Lower lobe of right lung (tissue), 2 donors: Measurements from ENCODE around the gene EEF1A2. TPM values are rescaled to one million over a fixed set of nuclear protein-coding genes. Genes with fewer than 3 reads are reported as not detected.

Experiments
- ATAC-seq, 2 donors: fragments of 200-7000 bp; cut with Tn5 transposase; one replicate each; pipeline ENCODE4 v1.9.1; 2020 to 2022; ENCODE audit warnings: mild to moderate bottlenecking in 2 of 2, moderate library complexity in 2 of 2
- DNase-seq: peaks from one replicate; pipeline ENCODE4 v3.0.0-alpha.2; 2020
- H3K27ac ChIP-seq: fragments of 200-600 bp; one replicate; pipeline ENCODE4 v1.8.0; 2022
- H3K27me3 ChIP-seq: fragments of 200-600 bp; one replicate; pipeline ENCODE4 v1.8.0; 2022; ENCODE audit warnings: low read depth
- H3K36me3 ChIP-seq: fragments of 200-600 bp; one replicate; pipeline ENCODE4 v1.8.0; 2022; ENCODE audit warnings: mild to moderate bottlenecking
- H3K4me1 ChIP-seq: fragments of 200-600 bp; one replicate; pipeline ENCODE4 v1.8.0; 2022
- H3K4me3 ChIP-seq: fragments of 200-600 bp; one replicate; pipeline ENCODE4 v1.8.0; 2022; ENCODE audit warnings: mild to moderate bottlenecking
- H3K9me3 ChIP-seq: fragments of 200-600 bp; one replicate; pipeline ENCODE4 v1.8.0; 2022
- CTCF ChIP-seq: fragments of 200-600 bp; IDR thresholded peaks from one replicate; pipeline ENCODE4 v1.8.0; 2022; ENCODE audit warnings: antibody characterized with exemption, mild to moderate bottlenecking
- intact Hi-C: fragments of 100-400 bp; cut with DNase I; formaldehyde crosslinking; loops from one replicate; pipeline ENCODE4 v1.11.0; 2022
- total RNA-seq: library from RNA; stranded (reverse); fragmentation: NEBNext Ultra II Directional; extraction: Animal tissue kit (Norgen Biotek cat#: 25700); gene quantifications from one replicate; pipeline ENCODE4 v1.2.1, GENCODE V29; 2021
- donor health status: DM: no; HTN: yes; CAD: no; lungs with severe emphysema.

The EEF1A2 gene
- total RNA-seq, 1 donor from 2014 or later = 0.77 TPM

GRCh38 chr20:63531686-63532448 lies 33.0 kb upstream of the EEF1A2 start:
- Histone ChIP-seq H3K27ac (no peak overlapping the region), H3K27me3 (peaks cover 6% of the 10 kb centered on the region), H3K4me1 (peaks cover 22% of the 10 kb centered on the region), H3K9me3 (no peaks in the 10 kb centered on the region), H3K4me3 (no peak overlapping the region), H3K36me3 (no peaks in the 10 kb centered on the region)
- intact Hi-C loops = no loop called here
- ATAC-seq = no peak
- no peak for DNase-seq
- no peak for TF ChIP-seq CTCF

GRCh38 chr20:63530788-63531160 lies 31.9 kb upstream of the EEF1A2 start:
- Histone ChIP-seq H3K4me1 (peaks cover 15% of the 10 kb centered on the region), H3K4me3 (no peak overlapping the region), H3K36me3 (no peaks in the 10 kb centered on the region), H3K27ac (no peak overlapping the region), H3K9me3 (no peaks in the 10 kb centered on the region), H3K27me3 (peaks cover 6% of the 10 kb centered on the region)
- DNase-seq = no peak
- no peak for TF ChIP-seq CTCF
- intact Hi-C loops = no loop called here
- ATAC-seq = no peak

GRCh38 chr20:63529861-63530787 lies 31.2 kb upstream of the EEF1A2 start:
- Histone ChIP-seq H3K4me1 (peaks cover 14% of the 10 kb centered on the region), H3K4me3 (no peak overlapping the region), H3K27me3 (peaks cover 4% of the 10 kb centered on the region), H3K27ac (no peak overlapping the region), H3K9me3 (no peaks in the 10 kb centered on the region), H3K36me3 (no peaks in the 10 kb centered on the region)
- no peak for TF ChIP-seq CTCF
- ATAC-seq (peak in 1 of 2 donors; percentile 4), DNase-seq (no peak)
- intact Hi-C loops = no loop called here

- no peaks in the 10 kb centered on the region for H3K36me3 ChIP-seq
- DNase-seq (no peak), ATAC-seq (peak in 1 of 2 donors; percentile 2)
- no peaks in the 10 kb centered on the region for H3K9me3 ChIP-seq
- H3K4me1 ChIP-seq = peaks cover 8% of the 10 kb centered on the region
- H3K27ac ChIP-seq = no peak overlapping the region
- intact Hi-C loops = no loop called here
- no peak for TF ChIP-seq CTCF
- no peak overlapping the region for H3K4me3 ChIP-seq
- H3K27me3 ChIP-seq = no peaks in the 10 kb centered on the region
Observed at GRCh38 chr20:63529180-63529860, 30.4 kb upstream of the EEF1A2 start.

- no peak for DNase-seq
- no peak overlapping the region for H3K4me3 ChIP-seq
- ATAC-seq = no peak
- no peak for TF ChIP-seq CTCF
- H3K4me1 ChIP-seq = peaks cover 10% of the 10 kb centered on the region
- no peaks in the 10 kb centered on the region for H3K27me3 ChIP-seq
- H3K36me3 ChIP-seq = peaks cover 16% of the 10 kb centered on the region
- H3K27ac ChIP-seq = no peak overlapping the region
- H3K9me3 ChIP-seq = no peaks in the 10 kb centered on the region
- intact Hi-C loops = no loop called here
Observed at GRCh38 chr20:63527184-63527583, 28.3 kb upstream of the EEF1A2 start.
